A673 (cell line): ENCODE results near the gene PDLIM1.

Source experiments
- EZH2 ChIP-seq: fragments of 200-600 bp; sonication (generic); IDR thresholded peaks from 2 replicates; pipeline ENCODE4 v1.6.1; 2017; ENCODE audit warnings: borderline replicate concordance, low read depth, mild to moderate bottlenecking, mixed read lengths, antibody characterized with exemption, low read length; ENCODE audit not compliant: poor library complexity, severe bottlenecking
- TF ChIP-seq, protein P1 (sequence below): fragments of 300-800, 200-600 bp; sonication (generic); conservative IDR thresholded peaks from 2 replicates; pipeline ENCODE4 v1.5.1; 2017; ENCODE audit warnings: low read depth, mild to moderate bottlenecking, antibody characterized with exemption, low read length, moderate library complexity, mixed read lengths

- TF ChIP-seq, protein P1, sequence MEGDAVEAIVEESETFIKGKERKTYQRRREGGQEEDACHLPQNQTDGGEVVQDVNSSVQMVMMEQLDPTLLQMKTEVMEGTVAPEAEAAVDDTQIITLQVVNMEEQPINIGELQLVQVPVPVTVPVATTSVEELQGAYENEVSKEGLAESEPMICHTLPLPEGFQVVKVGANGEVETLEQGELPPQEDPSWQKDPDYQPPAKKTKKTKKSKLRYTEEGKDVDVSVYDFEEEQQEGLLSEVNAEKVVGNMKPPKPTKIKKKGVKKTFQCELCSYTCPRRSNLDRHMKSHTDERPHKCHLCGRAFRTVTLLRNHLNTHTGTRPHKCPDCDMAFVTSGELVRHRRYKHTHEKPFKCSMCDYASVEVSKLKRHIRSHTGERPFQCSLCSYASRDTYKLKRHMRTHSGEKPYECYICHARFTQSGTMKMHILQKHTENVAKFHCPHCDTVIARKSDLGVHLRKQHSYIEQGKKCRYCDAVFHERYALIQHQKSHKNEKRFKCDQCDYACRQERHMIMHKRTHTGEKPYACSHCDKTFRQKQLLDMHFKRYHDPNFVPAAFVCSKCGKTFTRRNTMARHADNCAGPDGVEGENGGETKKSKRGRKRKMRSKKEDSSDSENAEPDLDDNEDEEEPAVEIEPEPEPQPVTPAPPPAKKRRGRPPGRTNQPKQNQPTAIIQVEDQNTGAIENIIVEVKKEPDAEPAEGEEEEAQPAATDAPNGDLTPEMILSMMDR, result no peak
- TF ChIP-seq EZH2, result no peak
These were observed 45.3 kb downstream of the PDLIM1 start for GRCh38 chr10:95245425-95246055.
